IPS-18c (cell line): ENCODE results near the gene MDGA2.
"Not testable (repeated sequence)": the region's sequence is repeated elsewhere in the genome, so short reads cannot be mapped to it uniquely, and the experiment has no call there.

Experiments used
- H3K4me3 ChIP-seq: 2 replicates; pipeline ENCODE4 v1.7.0; 2013; ENCODE audit warnings: low read depth, mild to moderate bottlenecking, low read length, moderate library complexity; ENCODE audit not compliant: insufficient read depth
- H3K9me3 ChIP-seq: one replicate; pipeline ENCODE4 v1.6.1; 2013; ENCODE audit warnings: mild to moderate bottlenecking, low read length, moderate library complexity; ENCODE audit not compliant: control insufficient read depth, insufficient read depth

MDGA2 gene

GRCh38 chr14:47651337-47651736 lies 24.1 kb downstream of the MDGA2 start:
- Histone ChIP-seq H3K4me3 (no peak overlapping the region), H3K9me3 (no peaks in the 10 kb centered on the region)

DNA sequence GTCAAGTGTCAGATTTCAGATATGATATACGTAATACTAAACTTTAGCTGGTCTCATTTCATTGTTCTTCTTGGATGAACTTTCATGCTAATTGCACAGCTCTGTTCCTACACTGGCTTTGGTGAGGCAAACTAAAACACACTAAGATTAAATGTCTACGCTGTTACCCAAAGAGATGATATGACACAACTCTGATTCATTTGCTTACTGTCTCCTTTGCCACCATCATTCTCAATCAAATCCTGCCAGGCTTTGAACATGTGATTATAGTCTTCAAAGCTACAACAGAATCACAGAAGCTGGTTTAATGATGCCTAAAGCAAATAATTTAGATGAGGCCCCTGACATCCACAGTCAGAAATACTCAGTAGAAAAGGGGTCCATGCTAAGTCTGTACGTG lies 37.7 kb downstream of the MDGA2 start:
- H3K4me3 ChIP-seq, result no peak overlapping the region
- H3K9me3 ChIP-seq, result no peaks in the 10 kb centered on the region

DNA sequence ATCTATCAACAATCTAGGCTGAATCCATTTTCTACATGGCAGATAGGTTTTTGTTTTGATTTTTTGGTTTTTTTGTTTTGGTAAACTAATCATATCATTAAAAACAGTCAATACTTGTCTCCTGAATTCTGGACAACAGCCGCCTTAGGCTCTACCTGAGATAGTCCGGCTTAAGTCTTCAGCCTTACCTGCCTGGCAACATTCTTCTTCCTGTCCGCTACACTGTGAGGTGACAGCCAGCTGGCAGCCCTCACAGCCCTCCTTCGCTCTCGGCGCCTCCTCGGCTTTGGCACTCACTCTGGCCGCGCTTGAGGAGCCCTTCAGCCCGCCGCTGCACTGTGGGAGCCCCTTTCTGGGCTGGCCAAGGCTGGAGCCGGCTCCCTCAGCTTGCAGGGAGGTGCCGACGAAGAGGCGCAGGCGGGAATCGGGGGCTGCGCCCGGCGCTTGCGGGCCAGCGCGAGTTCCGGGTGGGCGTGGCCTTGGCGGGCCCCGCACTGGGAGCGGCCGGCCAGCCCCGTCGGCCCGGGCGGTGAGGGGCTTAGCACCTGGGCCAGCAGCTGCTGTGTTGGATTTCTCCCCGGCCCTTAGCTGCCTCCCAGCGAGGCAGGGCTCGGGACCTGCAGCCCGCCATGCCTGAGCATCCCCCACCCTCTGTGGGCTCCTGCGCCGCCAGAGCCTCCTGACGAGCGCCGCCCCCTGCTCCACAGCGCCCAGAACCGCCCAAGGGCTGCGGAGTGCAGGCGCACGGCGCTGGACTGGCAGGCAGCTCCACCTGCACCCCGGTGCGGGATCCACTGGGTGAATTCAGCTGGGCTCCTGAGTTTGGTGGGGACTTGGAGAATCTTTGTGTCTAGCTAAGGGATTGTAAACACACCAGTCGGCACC lies 49.0 kb downstream of the MDGA2 start:
- peak overlapping the region; percentile 58 for H3K4me3 ChIP-seq
- H3K9me3 ChIP-seq, result no peaks in the 10 kb centered on the region

- H3K9me3 ChIP-seq, H3K4me3 ChIP-seq: not testable (repeated sequence)
These were observed 51.3 kb downstream of the MDGA2 start for GRCh38 chr14:47624126-47624525.

DNA sequence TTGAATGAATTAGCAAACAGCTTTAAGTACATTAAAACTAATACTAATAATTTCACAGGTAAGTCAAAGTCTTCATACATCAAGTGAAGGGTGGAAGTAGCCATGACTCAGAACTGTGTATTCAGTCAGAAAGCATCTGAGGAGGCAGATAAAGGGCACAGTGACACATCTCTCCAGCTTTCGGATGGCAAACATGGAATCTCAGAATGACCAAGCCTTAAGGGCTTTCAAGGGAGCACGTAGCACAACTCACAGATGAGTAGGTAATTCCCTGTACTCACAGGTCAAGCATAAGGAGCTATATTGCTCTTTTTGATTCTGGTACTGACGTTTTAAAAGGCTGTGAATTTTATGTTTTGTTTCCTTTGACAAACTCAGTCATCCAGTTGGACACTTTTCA lies 56.0 kb downstream of the MDGA2 start:
- no peak overlapping the region for H3K4me3 ChIP-seq
- H3K9me3 ChIP-seq, result no peaks in the 10 kb centered on the region

DNA sequence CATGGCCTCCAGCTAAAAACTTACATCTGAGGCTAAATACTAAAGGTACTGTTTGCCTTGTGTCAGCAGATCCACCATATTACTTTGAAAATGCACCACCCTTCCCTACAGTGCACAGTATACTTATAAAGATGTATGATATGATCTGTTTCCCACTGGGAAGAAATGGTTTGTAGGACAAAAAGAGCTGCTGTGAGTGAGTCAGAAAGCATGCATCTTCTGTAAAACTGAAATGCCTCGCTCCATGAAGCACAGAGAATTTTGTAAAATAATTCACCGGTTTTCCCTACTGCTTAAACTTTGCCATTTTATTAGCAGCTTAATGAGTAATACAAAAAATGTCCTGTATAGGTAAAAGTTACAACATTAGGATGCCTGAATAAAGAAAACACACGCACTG lies 68.8 kb downstream of the MDGA2 start:
- H3K9me3 ChIP-seq, result no peaks in the 10 kb centered on the region
- no peak overlapping the region for H3K4me3 ChIP-seq

GRCh38 chr14:47596860-47597259 lies 78.5 kb downstream of the MDGA2 start:
- H3K4me3 ChIP-seq, result no peak overlapping the region
- no peaks in the 10 kb centered on the region for H3K9me3 ChIP-seq

- Histone ChIP-seq H3K4me3 (no peak overlapping the region), H3K9me3 (no peaks in the 10 kb centered on the region)
These were observed 79.2 kb downstream of the MDGA2 start for GRCh38 chr14:47596232-47596631.

DNA sequence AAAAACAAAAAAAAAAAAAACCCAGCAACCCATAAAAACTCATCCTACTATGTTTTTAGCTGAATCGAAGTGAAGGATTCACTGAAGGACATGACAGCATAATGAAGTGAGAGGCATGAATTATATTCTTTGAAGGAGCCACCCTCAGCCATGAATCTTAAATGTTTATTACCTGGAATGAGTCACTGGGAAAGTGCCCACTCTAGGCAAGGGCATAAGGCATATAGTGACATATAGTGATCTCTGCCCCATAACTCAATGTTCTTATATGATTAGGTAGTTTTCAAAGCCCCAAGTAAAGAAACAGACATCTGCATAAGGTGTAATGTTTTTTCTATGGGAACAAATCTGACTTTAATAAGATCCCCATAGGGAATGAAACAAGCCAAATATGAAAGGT lies 79.9 kb downstream of the MDGA2 start:
- Histone ChIP-seq H3K9me3 (no peaks in the 10 kb centered on the region), H3K4me3 (no peak overlapping the region)

DNA sequence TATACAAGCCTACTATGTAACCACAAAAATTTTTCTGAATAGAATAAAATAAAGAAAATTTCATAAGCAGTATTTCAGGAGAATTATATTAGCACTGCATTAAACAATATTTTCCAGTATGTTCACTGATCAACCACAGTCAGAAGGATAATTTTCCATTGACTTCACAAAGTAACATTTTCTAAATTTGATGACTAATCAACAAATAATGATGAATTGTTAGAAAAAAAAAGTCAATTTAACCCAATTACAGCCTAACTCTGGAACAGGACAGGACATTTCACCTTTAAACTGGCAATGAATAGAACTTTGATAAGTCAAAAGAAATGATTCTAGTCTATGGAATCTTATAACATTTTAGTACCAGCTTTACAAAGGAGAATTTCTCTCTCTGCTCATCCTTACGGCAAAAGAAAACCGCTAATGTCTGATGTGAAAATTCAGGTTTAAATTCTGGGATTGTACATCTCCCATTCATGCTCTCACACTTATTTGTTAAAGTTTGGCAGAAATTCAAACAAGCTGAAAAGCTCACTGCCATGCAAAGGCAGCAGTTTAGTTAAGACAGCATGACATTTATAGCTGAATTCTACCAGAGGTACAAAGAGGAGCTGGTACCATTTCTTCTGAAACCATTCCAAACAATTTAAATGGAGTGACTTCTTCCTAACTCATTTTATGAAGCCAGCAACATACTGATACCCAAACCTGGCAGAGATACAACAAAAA lies 84.5 kb downstream of the MDGA2 start:
- H3K4me3 ChIP-seq, result no peak overlapping the region
- H3K9me3 ChIP-seq, result no peaks in the 10 kb centered on the region

- no peaks in the 10 kb centered on the region for H3K9me3 ChIP-seq
- H3K4me3 ChIP-seq, result no peak overlapping the region
These were observed 90.0 kb downstream of the MDGA2 start for GRCh38 chr14:47585447-47585846.

- peaks cover 3% of the 10 kb centered on the region for H3K9me3 ChIP-seq
These were observed 108.1 kb downstream of the MDGA2 start for GRCh38 chr14:47567273-47567672.

GRCh38 chr14:47557894-47558293 lies 117.5 kb downstream of the MDGA2 start:
- Histone ChIP-seq H3K9me3 (no peaks in the 10 kb centered on the region), H3K4me3 (no peak overlapping the region)

More at GRCh38 chr14:47567273-47567672, 108.1 kb downstream of the MDGA2 start:
- H3K4me3 ChIP-seq, result no peak overlapping the region

DNA sequence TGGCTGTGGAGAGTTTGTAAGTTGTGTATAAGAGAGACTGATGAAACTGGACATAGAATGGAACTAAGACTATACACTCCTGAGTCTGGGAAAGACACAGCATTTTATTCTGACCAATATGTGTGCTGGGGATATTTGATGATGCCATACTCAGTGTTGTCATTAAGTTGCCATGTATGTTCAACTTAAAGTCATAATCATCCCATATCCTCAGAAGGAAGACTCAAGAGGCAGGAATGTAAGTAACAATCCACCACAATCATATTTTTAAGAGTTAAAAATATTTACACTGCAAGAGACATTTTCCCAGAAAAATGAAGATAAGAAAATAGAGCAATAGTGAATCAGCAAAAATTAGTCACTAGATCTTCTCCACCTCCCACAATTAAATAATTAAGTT lies 120.1 kb downstream of the MDGA2 start:
- Histone ChIP-seq H3K9me3 (no peaks in the 10 kb centered on the region), H3K4me3 (no peak overlapping the region)

DNA sequence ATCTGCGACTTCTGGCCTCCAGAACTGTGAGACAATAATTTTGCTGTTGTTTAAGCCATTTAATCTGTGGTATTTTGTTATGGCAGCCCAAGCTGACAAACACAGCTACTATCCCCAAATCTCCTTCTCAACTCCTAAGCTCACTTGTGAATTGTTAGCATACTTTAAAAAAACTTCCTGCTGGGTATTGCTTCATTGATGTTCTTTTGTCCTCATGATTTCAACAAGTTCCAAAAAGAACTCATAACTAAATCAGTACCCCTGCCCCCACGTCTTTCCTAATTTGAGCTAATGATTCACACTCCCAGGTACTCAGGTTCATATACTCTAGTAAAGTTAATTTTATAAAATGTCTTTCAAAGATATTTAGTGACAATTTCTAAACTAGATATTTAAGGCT lies 125.5 kb downstream of the MDGA2 start:
- H3K4me3 ChIP-seq, result no peak overlapping the region
- H3K9me3 ChIP-seq, result no peaks in the 10 kb centered on the region

GRCh38 chr14:47543459-47543858 lies 131.9 kb downstream of the MDGA2 start:
- Histone ChIP-seq H3K4me3 (no peak overlapping the region), H3K9me3 (no peaks in the 10 kb centered on the region)

DNA sequence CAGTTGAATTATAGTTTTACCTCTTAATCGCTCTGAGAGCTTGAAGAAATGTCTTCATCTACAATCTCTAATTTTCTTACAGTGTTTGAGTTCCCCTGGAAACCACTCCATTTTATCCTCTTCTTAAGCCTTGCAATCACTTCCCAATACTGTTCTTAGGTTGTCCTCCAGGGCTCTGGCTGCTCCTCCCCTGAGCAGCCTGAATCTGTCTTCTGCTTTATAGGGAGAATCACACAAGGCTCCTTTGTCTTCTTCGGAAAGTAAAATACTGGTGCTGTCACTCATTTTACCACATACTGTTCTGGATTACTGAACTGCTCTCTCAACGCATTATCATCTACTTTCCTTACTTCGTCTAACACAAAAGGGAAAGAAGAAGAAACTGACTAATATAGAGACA lies 133.7 kb downstream of the MDGA2 start:
- H3K4me3 ChIP-seq, result no peak overlapping the region
- H3K9me3 ChIP-seq, result no peaks in the 10 kb centered on the region

GRCh38 chr14:47539031-47539461 lies 136.4 kb downstream of the MDGA2 start:
- Histone ChIP-seq H3K9me3 (no peaks in the 10 kb centered on the region), H3K4me3 (no peak overlapping the region)
